HG03097 (cell line): ENCODE data around the gene SBNO1.
"Not testable (repeated sequence)": the region's sequence is repeated elsewhere in the genome, so short reads cannot be mapped to it uniquely, and the experiment has no call there.

Experiments used
- ATAC-seq: cut with Tn5 transposase; IDR thresholded peaks from one replicate; pipeline ENCODE4 v1.9.1; 2021; ENCODE audit not compliant: unreplicated experiment, low FRiP score

The SBNO1 gene

GRCh38 chr12:123252365-123252764 is 112.3 kb downstream of the SBNO1 start:
- ATAC-seq = not testable (repeated sequence)

DNA sequence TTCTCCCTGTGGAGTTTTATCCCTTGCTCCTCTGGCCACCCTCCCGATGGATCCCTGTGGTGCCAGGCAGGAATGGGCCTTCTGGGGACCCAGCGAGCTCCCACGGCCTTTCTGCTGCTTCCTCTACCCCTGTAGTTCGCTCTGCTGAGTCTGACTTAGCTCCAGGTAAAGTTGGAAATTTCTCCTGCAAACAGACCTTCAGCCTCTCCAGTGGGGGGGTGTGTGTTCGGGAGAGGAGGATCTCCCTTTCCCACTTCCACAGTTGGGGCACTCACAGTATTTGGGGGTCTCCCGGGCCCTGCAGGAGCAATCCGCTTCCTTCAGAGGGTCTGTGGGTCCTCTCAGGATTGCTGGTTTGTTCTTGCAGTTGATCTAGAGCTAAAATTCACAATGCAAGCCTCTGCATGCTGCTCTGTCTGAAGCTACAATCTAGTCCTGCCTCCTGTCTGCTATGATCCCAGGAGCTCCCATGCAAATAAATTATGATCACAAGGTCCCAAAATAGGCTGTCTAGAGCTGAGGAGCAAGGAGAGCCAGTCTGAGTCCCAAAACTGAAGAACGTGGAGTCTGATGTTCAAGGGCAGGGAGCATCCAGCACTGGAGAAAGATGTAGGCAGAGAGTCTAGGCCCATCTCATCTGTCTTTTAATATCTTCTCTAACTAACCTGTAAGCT is 113.1 kb downstream of the SBNO1 start:
- ATAC-seq = no peak

- no peak for ATAC-seq
Observed at GRCh38 chr12:123250471-123251383, 113.9 kb downstream of the SBNO1 start.

- not testable (repeated sequence) for ATAC-seq
Observed at GRCh38 chr12:123248996-123249741, 115.5 kb downstream of the SBNO1 start.

- ATAC-seq = not testable (repeated sequence)
Observed at GRCh38 chr12:123248129-123248528, 116.5 kb downstream of the SBNO1 start.

DNA sequence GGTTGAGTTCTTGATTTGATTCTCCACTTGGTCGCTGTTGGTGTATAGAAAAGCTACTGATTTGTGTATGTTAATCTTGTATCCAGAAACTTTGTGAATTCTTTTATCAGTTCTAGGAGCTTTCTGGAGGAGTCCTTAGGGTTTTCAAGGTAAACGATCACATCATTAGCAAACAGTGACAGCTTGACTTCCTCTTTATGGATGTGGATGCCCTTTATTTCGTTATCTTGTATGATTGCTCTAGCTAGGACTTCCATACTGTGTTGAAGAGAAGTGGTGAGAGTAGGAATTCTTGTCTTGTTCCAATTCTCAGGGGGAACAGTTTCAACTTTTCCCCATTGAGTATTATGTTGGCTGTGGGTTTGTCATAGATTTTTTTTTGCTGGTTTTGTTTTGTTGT is 119.0 kb downstream of the SBNO1 start:
- ATAC-seq = no peak

- ATAC-seq = no peak
Observed at GRCh38 chr12:123243671-123244262, 120.9 kb downstream of the SBNO1 start.

- ATAC-seq = no peak
Observed at GRCh38 chr12:123242116-123242904, 122.3 kb downstream of the SBNO1 start.
